ENCODE data around the gene PANX2.
A peak's percentile ranks its signal among the peaks of the same experiment; 100 is the strongest.

Gene PANX2

DNA sequence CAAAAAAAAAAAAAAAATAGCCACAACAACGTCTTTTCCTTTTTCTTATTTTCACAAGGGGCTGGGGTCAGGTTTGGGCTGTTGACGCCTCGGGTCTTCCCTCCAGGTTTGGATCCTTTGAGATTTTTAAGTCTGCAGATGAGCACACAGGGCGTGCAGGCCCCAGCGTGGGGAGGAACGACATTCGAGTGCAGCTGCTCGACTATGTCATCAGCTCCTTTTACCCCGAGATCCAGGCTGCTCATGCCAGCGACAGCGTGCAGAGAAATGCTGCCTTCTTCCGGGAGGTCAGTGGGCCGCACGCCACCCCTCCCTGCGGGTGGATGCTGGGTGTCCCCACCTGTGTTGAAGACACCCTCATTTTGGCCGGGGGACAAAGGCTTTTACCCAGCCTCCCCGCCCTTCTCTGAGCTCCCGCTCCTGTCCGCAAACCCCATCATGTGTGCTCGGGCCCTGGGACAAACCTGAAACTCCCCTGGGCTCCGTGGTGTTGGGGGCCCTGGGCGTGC, 38.0 kb downstream of the PANX2 start:
- DNase-seq (ENCODE audit: low read depth): no peak
- no peak overlapping the region for H3K4me3 ChIP-seq (ENCODE audit: low read depth, low read length)
- no peak for TF ChIP-seq CTCF (IDR thresholded peaks at IDR 0.05; ENCODE audit: low read depth, low read length, missing control alignments)

DNA sequence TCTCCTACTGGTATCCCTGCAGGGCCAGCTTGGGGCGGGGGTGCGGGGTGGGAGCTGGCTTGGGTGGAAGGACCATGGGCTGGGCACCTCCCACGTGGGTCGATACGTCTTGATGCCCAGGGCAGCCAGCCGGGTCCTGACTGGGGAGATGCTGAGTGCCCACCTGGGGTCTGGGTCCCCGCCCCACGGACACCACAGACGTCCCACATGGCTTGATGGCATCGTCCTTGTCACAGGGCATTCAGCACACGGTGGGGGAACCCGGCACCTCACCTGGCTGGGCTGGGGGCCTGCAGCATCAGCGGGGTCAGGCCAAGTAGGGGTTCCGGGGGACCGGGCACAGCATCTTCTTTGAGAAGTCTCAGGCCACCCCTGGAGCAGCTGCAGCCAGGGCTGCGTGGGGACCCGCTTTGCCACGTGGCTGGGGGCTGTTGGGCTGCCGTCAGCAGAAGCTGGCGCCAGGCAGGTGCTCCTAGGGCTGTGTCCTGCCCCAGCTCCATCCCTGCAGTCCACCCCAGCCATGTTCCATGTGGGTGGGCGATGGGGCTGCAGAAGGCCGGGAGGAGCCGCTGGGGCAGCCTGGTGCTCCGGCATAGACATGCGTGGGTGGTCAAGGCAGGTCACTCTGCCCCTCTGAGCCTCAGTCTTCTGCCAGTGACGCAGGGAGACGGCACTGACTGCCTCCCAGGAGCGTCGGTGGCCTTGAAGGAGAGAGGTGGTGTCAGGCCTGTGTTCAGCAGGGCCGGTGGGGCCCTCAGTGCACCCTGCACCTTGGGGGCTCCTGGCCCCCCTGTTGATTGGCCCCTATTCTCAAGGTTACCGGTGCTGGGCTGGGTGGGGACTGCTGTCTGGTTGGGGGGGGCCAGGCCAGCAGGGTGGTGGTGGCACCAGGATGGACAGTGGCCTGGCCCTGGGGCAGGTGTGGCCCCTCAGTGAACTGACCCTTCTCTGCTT, 38.7 kb downstream of the PANX2 start:
- no peak for TF ChIP-seq CTCF (IDR thresholded peaks at IDR 0.05; ENCODE audit: low read depth, low read length, missing control alignments)
- no peak for DNase-seq (ENCODE audit: low read depth)
- H3K4me3 ChIP-seq (ENCODE audit: low read depth, low read length): no peak overlapping the region

- TF ChIP-seq CTCF (IDR thresholded peaks at IDR 0.05; ENCODE audit: low read depth, low read length, missing control alignments): peak; percentile 95
- no peak for DNase-seq (ENCODE audit: low read depth)
- no peak overlapping the region for H3K4me3 ChIP-seq (ENCODE audit: low read depth, low read length)
These were observed 39.4 kb downstream of the PANX2 start for GRCh38 chr22:50209893-50210292.

- H3K4me3 ChIP-seq (ENCODE audit: low read depth, low read length): no peak overlapping the region
- DNase-seq (ENCODE audit: low read depth): no peak
- no peak for TF ChIP-seq CTCF (IDR thresholded peaks at IDR 0.05; ENCODE audit: low read depth, low read length, missing control alignments)
These were observed 40.0 kb downstream of the PANX2 start for GRCh38 chr22:50210378-50211139.

DNA sequence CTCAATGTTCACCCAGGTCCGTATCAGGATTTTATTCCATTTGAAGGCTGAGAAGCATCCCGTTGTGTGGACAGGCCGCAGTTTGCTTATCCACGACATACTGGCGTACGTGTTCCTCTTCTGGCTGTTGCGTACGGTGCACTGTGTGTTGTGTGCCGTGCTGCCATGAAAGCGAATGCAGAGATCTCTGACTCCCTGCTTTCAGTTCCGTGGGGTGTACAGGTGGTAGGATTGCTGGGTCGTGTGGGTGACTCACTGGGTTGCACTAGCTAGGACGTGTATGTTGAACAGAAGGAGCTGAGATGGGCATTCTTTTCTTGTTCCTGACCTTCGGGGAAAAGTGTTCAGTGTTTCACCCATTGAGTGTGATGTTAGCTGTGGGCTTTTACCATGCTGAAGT, 40.6 kb downstream of the PANX2 start:
- H3K4me3 ChIP-seq (ENCODE audit: low read depth, low read length): no peak overlapping the region
- DNase-seq (ENCODE audit: low read depth): no peak
- TF ChIP-seq CTCF (IDR thresholded peaks at IDR 0.05; ENCODE audit: low read depth, low read length, missing control alignments): no peak

GRCh38 chr22:50213263-50213662, 42.7 kb downstream of the PANX2 start:
- no peak for TF ChIP-seq CTCF (IDR thresholded peaks at IDR 0.05; ENCODE audit: low read depth, low read length, missing control alignments)
- DNase-seq (ENCODE audit: low read depth): no peak

More at GRCh38 chr22:50213263-50213662, 42.7 kb downstream of the PANX2 start:
- H3K4me3 ChIP-seq (ENCODE audit: low read depth, low read length): no peak overlapping the region

All from GM12864 (cell line).